Stimulated activated CD4-positive, alpha-beta T cell treated with anti-CD3 and anti-CD28 coated beads, Interleukin-12 subunit alpha, Interleukin-12 subunit beta, amount 100 ng/mL, for 24 hours (primary cell): ENCODE measurements around the gene GAS2L1.

Source experiments
- DNase-seq, 2 experiments: peaks; one replicate each; pipeline ENCODE4 v3.0.0-alpha.2; 2020; ENCODE audit warnings: low read depth in 2 of 2

The GAS2L1 gene

GRCh38 chr22:29275167-29275566 lies 31.3 kb upstream of the GAS2L1 start:
- no peak for DNase-seq

DNA sequence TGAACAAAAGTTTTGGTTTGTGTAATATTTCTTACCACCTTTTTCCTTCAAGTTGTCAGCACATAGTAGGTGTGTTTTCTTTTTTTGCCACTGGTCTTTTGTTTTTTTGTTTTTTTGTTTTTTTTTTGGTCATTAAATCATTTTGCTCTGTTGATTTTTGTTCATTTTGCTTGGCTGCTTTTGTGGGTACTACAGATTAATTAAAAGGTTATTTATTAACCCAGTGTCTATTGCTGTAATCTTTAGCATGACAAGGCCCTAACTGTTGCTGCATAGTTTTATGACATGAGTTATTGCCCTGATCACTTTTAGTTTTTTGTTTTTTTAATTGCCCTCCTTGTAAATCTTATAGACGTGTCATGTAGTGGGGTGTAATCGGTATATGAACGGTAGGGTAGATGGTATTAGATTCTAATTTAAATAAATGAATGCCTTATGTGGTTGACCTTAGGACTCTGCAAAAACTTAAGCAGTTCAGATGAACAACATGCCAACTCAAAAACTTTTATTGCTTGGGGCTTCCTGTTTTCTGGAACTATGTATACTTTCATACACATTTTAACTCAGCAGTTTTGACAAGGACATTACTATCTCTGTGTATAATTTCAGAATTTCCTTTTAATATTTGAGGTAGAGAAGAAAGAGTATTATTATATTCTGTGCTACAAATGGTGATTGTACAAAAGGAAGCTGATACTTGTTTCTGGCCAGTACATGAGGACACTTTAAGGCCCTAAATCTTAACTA lies 30.5 kb upstream of the GAS2L1 start:
- DNase-seq = no peak

DNA sequence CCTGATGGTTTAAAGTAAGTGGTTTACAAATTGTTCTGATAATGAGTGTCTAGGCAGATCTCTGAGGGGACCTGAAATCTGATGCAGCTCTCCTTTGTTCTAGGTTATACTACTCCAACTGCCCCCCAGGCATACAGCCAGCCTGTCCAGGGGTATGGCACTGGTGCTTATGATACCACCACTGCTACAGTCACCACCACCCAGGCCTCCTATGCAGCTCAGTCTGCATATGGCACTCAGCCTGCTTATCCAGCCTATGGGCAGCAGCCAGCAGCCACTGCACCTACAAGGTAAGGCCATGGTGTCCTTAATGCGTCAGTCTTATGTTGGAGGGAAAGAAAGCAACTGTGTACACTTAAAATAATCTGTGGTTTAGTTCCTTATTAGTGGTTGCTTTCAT lies 28.5 kb upstream of the GAS2L1 start:
- no peak for DNase-seq

DNA sequence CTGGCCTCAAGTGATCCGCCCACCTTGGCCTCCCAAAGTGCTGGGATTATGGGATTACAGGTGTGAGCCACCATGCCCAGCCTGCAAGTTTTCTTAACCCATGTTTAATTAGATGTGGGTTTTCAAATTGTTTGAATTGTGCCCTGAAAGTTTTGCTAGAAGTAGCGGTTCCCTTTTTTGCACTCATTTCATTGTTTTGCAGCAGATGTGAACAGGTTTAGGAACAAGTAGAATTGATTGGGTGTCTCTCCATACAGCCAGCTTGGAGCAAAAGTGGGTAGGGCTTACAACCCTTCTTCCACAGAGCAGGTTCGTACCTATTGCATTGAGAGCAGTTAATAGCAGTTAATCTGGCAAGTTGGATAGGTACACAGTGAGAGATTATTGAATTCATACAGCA lies 22.3 kb upstream of the GAS2L1 start:
- no peak for DNase-seq

- DNase-seq = no peak
Measured at GRCh38 chr22:29288837-29289236, 17.6 kb upstream of the GAS2L1 start.

DNA sequence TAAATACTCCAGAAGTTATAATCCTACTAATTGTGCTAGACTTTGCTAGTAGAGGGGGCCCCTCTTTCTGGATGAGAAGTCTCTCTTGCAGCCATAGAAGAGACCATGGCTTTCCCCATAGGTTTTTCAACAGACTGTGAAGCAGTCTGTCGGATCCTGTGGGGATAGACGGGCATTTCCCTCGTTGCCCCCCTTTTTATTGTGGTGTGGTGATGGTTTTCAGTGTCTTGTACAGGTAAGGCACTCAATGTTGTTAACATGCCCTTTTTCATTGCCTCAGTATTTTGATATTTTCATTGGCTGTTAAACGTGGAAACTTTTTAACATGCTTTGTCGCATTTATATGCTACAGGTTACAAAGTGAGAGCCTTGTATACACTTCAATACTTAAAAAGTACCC lies 16.4 kb upstream of the GAS2L1 start:
- no peak for DNase-seq

DNA sequence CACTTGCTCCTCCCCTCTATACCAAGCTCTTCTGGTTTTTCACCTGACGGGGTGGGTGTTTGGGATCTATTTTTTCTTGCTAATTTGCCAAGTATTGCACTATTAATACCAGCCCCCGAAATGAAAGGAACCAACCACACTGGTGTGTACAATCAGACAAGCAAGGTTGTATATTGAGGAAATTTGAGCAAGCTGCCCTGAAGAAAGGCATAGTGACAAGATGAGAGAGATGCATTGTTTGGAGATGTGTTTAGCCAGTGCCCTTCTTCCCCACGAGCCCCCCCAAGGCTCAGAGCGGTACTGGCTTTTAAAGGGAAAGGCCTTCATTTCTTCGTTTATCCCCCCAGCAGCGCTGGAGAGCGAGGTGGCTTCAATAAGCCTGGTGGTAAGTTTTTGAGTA lies 15.2 kb upstream of the GAS2L1 start:
- no peak for DNase-seq

GRCh38 chr22:29292379-29292778 lies 14.1 kb upstream of the GAS2L1 start:
- no peak for DNase-seq

- no peak for DNase-seq
Measured at GRCh38 chr22:29298641-29299040, 7.8 kb upstream of the GAS2L1 start.

DNA sequence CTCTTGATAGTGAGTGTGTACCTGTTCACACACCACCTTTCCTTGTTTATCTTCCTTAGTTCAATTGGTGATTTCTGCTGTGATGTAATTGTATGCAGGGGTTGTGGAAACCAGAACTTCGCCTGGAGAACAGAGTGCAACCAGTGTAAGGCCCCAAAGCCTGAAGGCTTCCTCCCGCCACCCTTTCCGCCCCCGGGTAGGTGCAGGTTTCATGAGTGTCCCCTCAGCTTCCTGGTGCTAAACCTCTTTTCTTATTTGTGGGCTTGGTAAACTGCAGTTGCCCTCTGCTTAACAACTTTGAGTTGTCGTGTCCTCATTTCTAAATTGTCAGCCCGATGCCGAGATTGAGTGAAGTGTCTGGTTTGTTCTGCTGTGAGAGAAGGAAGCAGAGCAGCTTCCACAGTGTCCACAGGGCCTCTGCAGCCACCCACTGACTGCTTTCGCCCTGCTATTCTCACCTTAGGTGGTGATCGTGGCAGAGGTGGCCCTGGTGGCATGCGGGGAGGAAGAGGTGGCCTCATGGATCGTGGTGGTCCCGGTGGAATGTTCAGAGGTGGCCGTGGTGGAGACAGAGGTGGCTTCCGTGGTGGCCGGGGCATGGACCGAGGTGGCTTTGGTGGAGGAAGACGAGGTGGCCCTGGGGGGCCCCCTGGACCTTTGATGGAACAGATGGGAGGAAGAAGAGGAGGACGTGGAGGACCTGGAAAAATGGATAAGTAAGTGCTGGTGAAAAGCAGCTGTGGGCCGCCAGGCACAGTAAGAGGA lies 7.1 kb upstream of the GAS2L1 start:
- DNase-seq = no peak

DNA sequence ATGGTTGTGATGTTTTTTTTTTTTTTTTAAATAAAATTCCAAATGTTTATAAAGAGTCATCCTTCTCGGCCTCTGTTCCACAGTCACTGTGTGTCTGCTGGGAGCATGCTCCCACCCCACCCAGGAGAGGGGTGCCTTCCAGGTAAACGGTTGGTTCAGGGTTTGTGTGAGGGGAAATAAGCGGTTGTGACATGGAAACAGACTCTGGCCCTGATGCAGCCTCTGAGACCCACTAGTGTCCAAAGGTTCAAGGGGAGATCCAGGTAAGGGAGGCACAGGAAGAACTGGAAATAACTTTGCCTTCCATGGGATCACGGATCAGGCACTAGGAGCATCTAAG lies 6.0 kb upstream of the GAS2L1 start:
- DNase-seq = no peak

- no peak for DNase-seq
Measured at GRCh38 chr22:29300807-29301601, 5.4 kb upstream of the GAS2L1 start.

DNA sequence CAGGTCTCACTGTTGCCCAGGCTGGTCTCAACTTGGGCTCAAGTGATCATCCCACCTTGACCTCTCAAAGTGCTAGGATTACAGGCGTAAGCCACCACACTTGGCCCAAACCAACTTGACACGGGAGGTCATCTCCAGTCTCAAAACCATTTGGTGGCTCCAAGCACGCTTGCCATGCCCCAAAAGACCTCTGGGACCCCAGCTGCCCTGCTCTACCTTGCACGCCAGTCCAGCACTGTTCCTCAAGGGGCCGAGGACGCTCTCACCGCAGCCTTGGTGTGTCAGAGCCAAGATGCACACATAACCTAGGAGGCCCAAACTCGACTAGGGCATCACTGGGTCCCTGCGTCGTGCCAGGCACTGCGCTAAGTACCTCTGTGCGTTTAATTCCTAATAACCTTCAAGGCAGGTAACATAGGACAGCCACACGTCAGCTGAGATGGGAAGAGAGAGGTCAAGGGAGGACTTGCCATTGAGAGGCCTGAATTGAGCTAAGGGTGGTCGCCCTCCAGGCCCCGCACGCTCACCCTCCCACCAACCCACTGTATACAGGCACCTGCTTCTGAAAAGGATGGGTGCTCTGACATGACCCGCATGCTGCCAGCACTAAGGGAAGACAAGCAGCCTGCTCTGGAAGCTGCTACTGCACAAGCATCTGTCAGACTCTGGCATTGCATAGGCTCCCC lies 4.6 kb upstream of the GAS2L1 start:
- DNase-seq = no peak

- no peak for DNase-seq
Measured at GRCh38 chr22:29302402-29302680, 4.1 kb upstream of the GAS2L1 start.

- DNase-seq = no peak
Measured at GRCh38 chr22:29302681-29303465, 3.6 kb upstream of the GAS2L1 start.

DNA sequence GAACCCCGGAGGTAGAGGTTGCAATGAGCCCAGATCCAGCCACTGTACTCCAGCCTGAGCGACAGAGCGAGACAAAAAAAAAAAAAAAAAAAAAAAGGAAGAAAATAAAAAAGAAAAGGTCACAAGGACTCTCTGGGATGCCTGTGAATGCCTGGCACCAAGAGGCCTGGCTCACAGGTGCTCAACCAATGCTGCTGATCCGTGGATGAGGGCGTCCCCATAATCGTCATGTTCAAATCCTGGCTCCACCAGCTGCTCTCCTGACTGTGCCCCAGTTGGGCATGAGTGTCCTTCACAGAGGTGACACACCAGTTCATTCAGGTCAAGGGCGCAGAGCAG lies 645 bp upstream of the GAS2L1 start:
- no peak for DNase-seq

GRCh38 chr22:29306835-29307595 lies 565 bp downstream of the GAS2L1 start:
- DNase-seq = no peak

- no peak for DNase-seq
Measured at GRCh38 chr22:29307596-29308147, 1.2 kb downstream of the GAS2L1 start.

GRCh38 chr22:29308148-29308790 lies 1.8 kb downstream of the GAS2L1 start:
- no peak for DNase-seq

GRCh38 chr22:29308791-29309262 lies 2.4 kb downstream of the GAS2L1 start:
- no peak for DNase-seq
